Smooth muscle cell (in vitro differentiated cells): ENCODE measurements around the gene NOTCH4. TPM values are rescaled to one million over a fixed set of nuclear protein-coding genes. Genes with fewer than 3 reads are reported as not detected.

Experiments used
- DNase-seq: peaks from one replicate; lab custom pipeline; 2025; ENCODE audit not compliant: unreplicated experiment; lab: John Stamatoyannopoulos, UW
- H2AFZ ChIP-seq: fragments of 200-600 bp; sonication (generic); 2 replicates; pipeline ENCODE4 v1.6.0; 2016; ENCODE audit warnings: antibody characterized with exemption, low read depth, mild to moderate bottlenecking
- H3F3A ChIP-seq: fragments of 200-600 bp; sonication (generic); 2 replicates; pipeline ENCODE4 v1.6.0; 2017; ENCODE audit warnings: antibody characterized with exemption, low read depth
- H3K27ac ChIP-seq: fragments of 200-600 bp; sonication (generic); 2 replicates; pipeline ENCODE4 v1.5.1; 2016; ENCODE audit warnings: low read depth, mild to moderate bottlenecking
- H3K27me3 ChIP-seq: fragments of 200-600 bp; sonication (generic); 2 replicates; pipeline ENCODE4 v1.6.1; 2016; ENCODE audit warnings: low read depth, mild to moderate bottlenecking
- H3K36me3 ChIP-seq: fragments of 200-600 bp; sonication (generic); 2 replicates; pipeline ENCODE4 v1.5.1; 2016; ENCODE audit warnings: low read depth
- H3K4me1 ChIP-seq: fragments of 200-600 bp; sonication (generic); 2 replicates; pipeline ENCODE4 v1.5.1; 2016; ENCODE audit warnings: low read depth
- H3K4me2 ChIP-seq: fragments of 200-600 bp; sonication (generic); 2 replicates; pipeline ENCODE4 v1.6.0; 2016; ENCODE audit warnings: mild to moderate bottlenecking
- H3K4me3 ChIP-seq: fragments of 200-600 bp; sonication (generic); 2 replicates; pipeline ENCODE4 v1.5.1; 2016; ENCODE audit warnings: mild to moderate bottlenecking
- H3K79me2 ChIP-seq: fragments of 200-600 bp; sonication (generic); 2 replicates; pipeline ENCODE4 v1.6.0; 2016; ENCODE audit warnings: low read depth, mild to moderate bottlenecking
- H3K9ac ChIP-seq: fragments of 200-600 bp; sonication (generic); 2 replicates; pipeline ENCODE4 v1.6.0; 2016; ENCODE audit warnings: low read depth
- H3K9me3 ChIP-seq: fragments of 200-600 bp; sonication (generic); replicated peaks from 2 replicates; pipeline ENCODE4 v1.5.1; 2016; ENCODE audit warnings: low read depth
- H4K20me1 ChIP-seq: fragments of 200-600 bp; sonication (generic); 2 replicates; pipeline ENCODE4 v1.6.0; 2016; ENCODE audit warnings: low read depth
- WGBS: methylation state at CpG from one replicate; pipeline ENCODE4 v1.1.7; 2016; ENCODE audit warnings: low lambda C conversion rate; 5-methylcytosine and 5-hydroxymethylcytosine counted together
- polyA plus RNA-seq: library from polyadenylated mRNA; unstranded; fragments of >200 nt; fragmentation: Nextera tagmentation; extraction: Ambion mirVana; gene quantifications from 2 replicates; pipeline ENCODE4 v1.2.1, GENCODE V29; 2016
- total RNA-seq: library from RNA; depleted of rRNA; stranded (reverse); fragments of >200 nt; gene quantifications from 2 replicates; pipeline ENCODE4 v1.2.3, GENCODE V29; 2014
- TF ChIP-seq, protein P1 (sequence below): fragments of 200-600 bp; sonication (generic); IDR thresholded peaks from 2 replicates; pipeline ENCODE4 v1.5.1; 2017; ENCODE audit warnings: borderline replicate concordance, mild to moderate bottlenecking, antibody characterized with exemption; ENCODE audit not compliant: insufficient read depth, poor library complexity, severe bottlenecking

Gene NOTCH4
- total and polyA plus RNA-seq, 2 experiments from 2014 or later, result 0.54 to 1.6 TPM

GRCh38 chr6:32191696-32192607 lies 31.9 kb downstream of the NOTCH4 start:
- H3K4me2 ChIP-seq, result peak overlapping the region; percentile 77
- no peak overlapping the region for H2AFZ ChIP-seq
- no peak overlapping the region for H3K4me3 ChIP-seq
- no peaks in the 10 kb centered on the region for H3K9me3 ChIP-seq
- TF ChIP-seq, protein P1, sequence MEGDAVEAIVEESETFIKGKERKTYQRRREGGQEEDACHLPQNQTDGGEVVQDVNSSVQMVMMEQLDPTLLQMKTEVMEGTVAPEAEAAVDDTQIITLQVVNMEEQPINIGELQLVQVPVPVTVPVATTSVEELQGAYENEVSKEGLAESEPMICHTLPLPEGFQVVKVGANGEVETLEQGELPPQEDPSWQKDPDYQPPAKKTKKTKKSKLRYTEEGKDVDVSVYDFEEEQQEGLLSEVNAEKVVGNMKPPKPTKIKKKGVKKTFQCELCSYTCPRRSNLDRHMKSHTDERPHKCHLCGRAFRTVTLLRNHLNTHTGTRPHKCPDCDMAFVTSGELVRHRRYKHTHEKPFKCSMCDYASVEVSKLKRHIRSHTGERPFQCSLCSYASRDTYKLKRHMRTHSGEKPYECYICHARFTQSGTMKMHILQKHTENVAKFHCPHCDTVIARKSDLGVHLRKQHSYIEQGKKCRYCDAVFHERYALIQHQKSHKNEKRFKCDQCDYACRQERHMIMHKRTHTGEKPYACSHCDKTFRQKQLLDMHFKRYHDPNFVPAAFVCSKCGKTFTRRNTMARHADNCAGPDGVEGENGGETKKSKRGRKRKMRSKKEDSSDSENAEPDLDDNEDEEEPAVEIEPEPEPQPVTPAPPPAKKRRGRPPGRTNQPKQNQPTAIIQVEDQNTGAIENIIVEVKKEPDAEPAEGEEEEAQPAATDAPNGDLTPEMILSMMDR, result no peak
- H4K20me1 ChIP-seq, result no peaks in the 10 kb centered on the region
- H3K4me1 ChIP-seq, result peaks cover 43% of the 10 kb centered on the region
- 86% methylated on average over 9 of the region's 15 CpGs for WGBS
- H3K27me3 ChIP-seq, result no peaks in the 10 kb centered on the region
- H3K36me3 ChIP-seq, result no peaks in the 10 kb centered on the region
- DNase-seq, result no peak
- H3K9ac ChIP-seq, result peak overlapping the region; percentile 50
- peaks cover 17% of the 10 kb centered on the region for H3K79me2 ChIP-seq
- H3F3A ChIP-seq, result peaks cover 28% of the 10 kb centered on the region
- peak overlapping the region; percentile 96 for H3K27ac ChIP-seq

DNA sequence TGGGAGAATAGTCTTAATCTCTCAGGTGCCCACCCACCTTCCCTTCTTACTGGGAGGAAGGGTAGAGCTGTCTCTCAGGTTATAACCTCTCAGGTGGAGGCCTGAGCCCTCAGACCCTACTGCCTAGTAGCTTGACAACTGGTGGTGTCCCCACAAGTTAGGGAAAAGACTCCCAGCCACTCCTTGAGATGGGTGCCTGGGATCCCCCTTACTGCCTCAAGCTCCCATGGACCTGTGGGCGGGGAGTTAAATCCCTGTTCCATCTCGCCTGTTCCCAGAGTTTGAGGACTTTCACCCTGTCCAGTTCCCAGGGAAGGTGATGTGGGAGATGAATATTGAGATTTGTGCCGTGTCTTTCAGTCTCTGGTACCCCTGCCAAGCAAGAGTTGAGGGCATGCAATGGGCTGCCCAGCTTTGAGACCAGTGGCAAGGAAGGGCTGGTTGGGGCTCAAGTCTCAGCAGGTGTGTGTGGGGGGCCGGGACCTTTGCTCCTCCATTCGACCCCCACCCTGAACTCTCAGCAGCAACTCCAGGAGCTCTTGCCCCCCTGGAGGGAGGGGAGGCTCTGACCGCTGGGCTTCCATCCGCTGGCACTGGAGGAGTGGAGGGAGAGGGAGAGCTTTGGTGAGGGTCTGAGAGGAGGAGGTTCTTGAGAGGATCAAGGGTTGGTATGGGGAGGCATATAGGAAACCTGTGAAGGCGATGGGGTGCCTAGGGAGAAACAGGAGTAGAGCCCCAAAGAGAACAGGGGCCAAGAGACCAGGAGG lies 32.8 kb downstream of the NOTCH4 start:
- Histone ChIP-seq H2AFZ (no peak overlapping the region), H4K20me1 (no peaks in the 10 kb centered on the region), H3K27ac (peak overlapping the region; percentile 96), H3K27me3 (no peaks in the 10 kb centered on the region), H3K4me1 (peaks cover 40% of the 10 kb centered on the region), H3F3A (peaks cover 37% of the 10 kb centered on the region), H3K36me3 (no peaks in the 10 kb centered on the region), H3K79me2 (peaks cover 17% of the 10 kb centered on the region), H3K9me3 (no peaks in the 10 kb centered on the region), H3K4me2 (peak overlapping the region; percentile 96), H3K4me3 (peak overlapping the region; percentile 86), H3K9ac (peak overlapping the region; percentile 92)
- DNase-seq, result no peak
- 90% methylated on average over 8 of the region's 8 CpGs for WGBS
- TF ChIP-seq, protein P1, result no peak

DNA sequence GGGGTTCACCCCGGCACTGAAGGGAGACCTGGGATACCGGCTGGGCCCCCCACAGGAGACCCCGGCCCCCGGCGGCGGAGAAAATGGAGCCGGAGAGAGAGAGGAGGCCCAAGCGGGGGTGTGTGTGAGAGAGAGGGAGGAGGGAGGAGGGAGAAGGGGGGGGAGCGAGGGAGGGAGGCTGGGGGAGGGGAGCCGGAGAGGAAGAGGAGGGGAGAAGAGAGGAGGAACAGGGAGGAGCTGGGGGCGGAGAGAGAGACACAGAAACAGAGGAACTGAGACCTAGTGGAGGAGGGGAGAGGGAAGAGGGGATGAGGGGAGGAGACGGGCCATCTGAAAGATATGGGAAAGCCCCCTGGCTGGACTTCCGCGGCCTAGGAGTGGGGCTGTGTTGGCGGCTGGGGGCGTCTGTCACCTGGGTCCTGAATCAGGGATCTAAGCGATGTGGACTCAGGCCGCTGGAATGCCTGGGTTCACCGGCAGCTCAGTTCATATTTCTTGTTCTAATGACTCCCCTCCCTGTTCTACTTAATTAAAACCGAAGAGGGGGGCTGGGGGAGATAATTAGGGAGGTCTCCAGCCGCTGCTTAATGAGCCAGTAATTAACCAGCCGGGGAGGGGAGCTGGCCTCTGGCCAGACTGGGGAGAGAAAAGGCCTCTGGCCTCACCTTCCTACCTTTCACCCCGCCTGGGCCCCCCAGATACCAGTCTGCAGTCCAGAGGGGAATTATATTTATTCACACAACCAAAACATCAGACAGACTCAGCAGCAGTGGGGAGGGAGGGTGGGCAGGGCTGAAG lies 33.6 kb downstream of the NOTCH4 start, which contains the start of gene PBX2:
TSS of gene PBX2 (minus strand) at position 149 of the 798 bp plus-strand sequence. CDS start 287 bp downstream, outside the sequence.
- DNase-seq, result peak; percentile 63
- H3F3A ChIP-seq, result peaks cover 37% of the 10 kb centered on the region
- H3K36me3 ChIP-seq, result no peaks in the 10 kb centered on the region
- H3K4me1 ChIP-seq, result peaks cover 43% of the 10 kb centered on the region
- peak within 1 kb of the TSS; percentile 96 for H3K4me2 ChIP-seq
- H3K79me2 ChIP-seq, result peaks cover 17% of the 10 kb centered on the region
- TF ChIP-seq, protein P1, result no peak
- H3K27me3 ChIP-seq, result no peaks in the 10 kb centered on the region
- peak within 1 kb of the TSS; percentile 86 for H3K4me3 ChIP-seq
- peak within 1 kb of the TSS; percentile 96 for H3K27ac ChIP-seq
- no peaks in the 10 kb centered on the region for H3K9me3 ChIP-seq
- no peak within 1 kb of the TSS for H2AFZ ChIP-seq
- H4K20me1 ChIP-seq, result no peaks in the 10 kb centered on the region
- peak within 1 kb of the TSS; percentile 92 for H3K9ac ChIP-seq
- 8% methylated on average over 12 of the region's 23 CpGs for WGBS
